HEK293 (cell line): ENCODE data around the gene MLLT3.

Source experiments
- CTCF ChIA-PET: fragments of 350-600 bp; formaldehyde crosslinking; extraction: SDS; loops from one replicate; lab custom pipeline; 2021; ENCODE audit warnings: antibody characterized with exemption; lab: Yijun Ruan, JAX
- POLR2A ChIA-PET: fragments of 300-600 bp; formaldehyde crosslinking; extraction: SDS; loops from one replicate; lab custom pipeline; 2020; ENCODE audit warnings: antibody characterized with exemption, inconsistent platforms; lab: Yijun Ruan, JAX
- H3K27ac ChIP-seq: fragments of 200-500 bp; sonication (Bioruptor generic); 2 replicates; pipeline ENCODE4 v1.5.1; 2014; ENCODE audit warnings: low read depth, low read length, control low read depth, inconsistent platforms; ENCODE audit errors: extremely low read depth
- H3K36me3 ChIP-seq, 2 experiments: fragments of 200-500 bp in 1 of 2; sonication (Bioruptor generic) in 1 of 2; 1 replicate in 1 of 2; 2 replicates in 1 of 2; pipeline ENCODE4 v1.5.1; 2014 to 2017; ENCODE audit warnings: inconsistent platforms in 2 of 2, low read length in 2 of 2; ENCODE audit not compliant: control insufficient read depth in 2 of 2, insufficient read depth in 1 of 2
- H3K4me1 ChIP-seq: fragments of 200-500 bp; sonication (Bioruptor generic); 2 replicates; pipeline ENCODE4 v1.5.1; 2014; ENCODE audit warnings: mild to moderate bottlenecking, low read length, inconsistent platforms; ENCODE audit not compliant: control insufficient read depth, insufficient read depth
- H3K4me3 ChIP-seq: 2 replicates; pipeline ENCODE4 v1.5.1; 2011; ENCODE audit warnings: low read depth, mild to moderate bottlenecking, control low read depth, low read length, moderate library complexity
- H3K9me3 ChIP-seq: fragments of 200-500 bp; sonication (Bioruptor generic); 2 replicates; pipeline ENCODE4 v1.5.1; 2014; ENCODE audit warnings: low read depth, low read length, inconsistent platforms; ENCODE audit not compliant: control insufficient read depth, insufficient read depth
- GLI2 ChIP-seq: fragments of 450-650 bp; formaldehyde crosslinking; IDR thresholded peaks from 2 replicates; pipeline ENCODE4; 2017; ENCODE audit warnings: missing biosample characterization, missing genetic modification characterization, low read depth, borderline replicate concordance
- GLIS1 ChIP-seq: fragments of 450-650 bp; formaldehyde crosslinking; IDR thresholded peaks from 2 replicates; pipeline ENCODE4 v1.5.1; 2016; ENCODE audit warnings: missing biosample characterization, missing genetic modification characterization
- HOXC10 ChIP-seq: sonication (generic); formaldehyde crosslinking; IDR thresholded peaks from 2 replicates; pipeline ENCODE4 v1.8.1; 2023; ENCODE audit warnings: mild to moderate bottlenecking, missing genetic modification reagents
- ZFP69B ChIP-seq: fragments of 450-650 bp; formaldehyde crosslinking; IDR thresholded peaks from 2 replicates; pipeline ENCODE4 v1.5.1; 2016; ENCODE audit warnings: missing biosample characterization, missing genetic modification characterization
- ZIC2 ChIP-seq: fragments of 450-650 bp; formaldehyde crosslinking; IDR thresholded peaks from 2 replicates; pipeline ENCODE4 v1.5.1; 2016; ENCODE audit warnings: missing biosample characterization, missing genetic modification characterization
- ZNF140 ChIP-seq: fragments of 450-650 bp; formaldehyde crosslinking; IDR thresholded peaks from 2 replicates; pipeline ENCODE4 v1.5.1; 2016; ENCODE audit warnings: missing biosample characterization, missing genetic modification characterization
- ZNF214 ChIP-seq: fragments of 450-650 bp; formaldehyde crosslinking; IDR thresholded peaks from 2 replicates; pipeline ENCODE4 v1.5.1; 2017; ENCODE audit warnings: missing biosample characterization, mild to moderate bottlenecking, missing genetic modification characterization, borderline replicate concordance
- ZNF248 ChIP-seq: fragments of 450-650 bp; formaldehyde crosslinking; IDR thresholded peaks from 2 replicates; pipeline ENCODE4 v1.5.1; 2017; ENCODE audit warnings: missing biosample characterization, missing genetic modification characterization
- ZNF335 ChIP-seq: fragments of 450-650 bp; formaldehyde crosslinking; conservative IDR thresholded peaks from 2 replicates; pipeline ENCODE4 v1.5.1; 2016; ENCODE audit warnings: missing biosample characterization, missing genetic modification characterization
- ZNF394 ChIP-seq: fragments of 450-650 bp; formaldehyde crosslinking; IDR thresholded peaks from 2 replicates; pipeline ENCODE4 v1.5.1; 2016; ENCODE audit warnings: missing biosample characterization, missing genetic modification characterization, mild to moderate bottlenecking, moderate library complexity, borderline replicate concordance
- ZNF549 ChIP-seq: fragments of 450-650 bp; IDR thresholded peaks from 2 replicates; pipeline ENCODE4 v1.5.1; 2018; ENCODE audit warnings: missing biosample characterization, missing genetic modification characterization, mild to moderate bottlenecking, inconsistent platforms, moderate library complexity
- ZNF555 ChIP-seq: fragments of 450-650 bp; formaldehyde crosslinking; conservative IDR thresholded peaks from 2 replicates; pipeline ENCODE4 v1.5.1; 2017; ENCODE audit warnings: missing biosample characterization, mild to moderate bottlenecking, missing genetic modification characterization, inconsistent platforms
- ZNF600 ChIP-seq: fragments of 450-650 bp; formaldehyde crosslinking; IDR thresholded peaks from 2 replicates; pipeline ENCODE4 v1.5.1; 2016; ENCODE audit warnings: missing biosample characterization, missing genetic modification characterization
- ZNF677 ChIP-seq: fragments of 450-650 bp; IDR thresholded peaks from 2 replicates; pipeline ENCODE4 v1.5.0; 2018; ENCODE audit warnings: missing biosample characterization, mild to moderate bottlenecking, missing genetic modification characterization, moderate library complexity
- ZNF791 ChIP-seq: fragments of 450-650 bp; formaldehyde crosslinking; IDR thresholded peaks from 2 replicates; pipeline ENCODE4 v1.5.1; 2016; ENCODE audit warnings: missing biosample characterization, missing genetic modification characterization
- ZNF843 ChIP-seq: fragments of 450-650 bp; formaldehyde crosslinking; IDR thresholded peaks from 2 replicates; pipeline ENCODE4 v1.5.1; 2016; ENCODE audit warnings: missing biosample characterization, missing genetic modification characterization
- ZSCAN16 ChIP-seq: fragments of 450-650 bp; formaldehyde crosslinking; IDR thresholded peaks from 2 replicates; pipeline ENCODE4 v1.5.1; 2016; ENCODE audit warnings: missing biosample characterization, missing genetic modification characterization
- TF ChIP-seq, protein P1 (sequence below): fragments of 450-650 bp; formaldehyde crosslinking; IDR thresholded peaks from 2 replicates; pipeline ENCODE4 v1.5.1; 2016; ENCODE audit warnings: missing biosample characterization, missing genetic modification characterization
- TF ChIP-seq, protein P2 (sequence below): fragments of 450-650 bp; formaldehyde crosslinking; IDR thresholded peaks from 2 replicates; pipeline ENCODE4 v1.5.1; 2016; ENCODE audit warnings: missing biosample characterization, missing genetic modification characterization
- TF ChIP-seq, protein P3 (sequence below): fragments of 450-650 bp; formaldehyde crosslinking; IDR thresholded peaks from 2 replicates; pipeline ENCODE4 v1.5.1; 2016; ENCODE audit warnings: missing biosample characterization, missing genetic modification characterization

MLLT3 gene

DNA sequence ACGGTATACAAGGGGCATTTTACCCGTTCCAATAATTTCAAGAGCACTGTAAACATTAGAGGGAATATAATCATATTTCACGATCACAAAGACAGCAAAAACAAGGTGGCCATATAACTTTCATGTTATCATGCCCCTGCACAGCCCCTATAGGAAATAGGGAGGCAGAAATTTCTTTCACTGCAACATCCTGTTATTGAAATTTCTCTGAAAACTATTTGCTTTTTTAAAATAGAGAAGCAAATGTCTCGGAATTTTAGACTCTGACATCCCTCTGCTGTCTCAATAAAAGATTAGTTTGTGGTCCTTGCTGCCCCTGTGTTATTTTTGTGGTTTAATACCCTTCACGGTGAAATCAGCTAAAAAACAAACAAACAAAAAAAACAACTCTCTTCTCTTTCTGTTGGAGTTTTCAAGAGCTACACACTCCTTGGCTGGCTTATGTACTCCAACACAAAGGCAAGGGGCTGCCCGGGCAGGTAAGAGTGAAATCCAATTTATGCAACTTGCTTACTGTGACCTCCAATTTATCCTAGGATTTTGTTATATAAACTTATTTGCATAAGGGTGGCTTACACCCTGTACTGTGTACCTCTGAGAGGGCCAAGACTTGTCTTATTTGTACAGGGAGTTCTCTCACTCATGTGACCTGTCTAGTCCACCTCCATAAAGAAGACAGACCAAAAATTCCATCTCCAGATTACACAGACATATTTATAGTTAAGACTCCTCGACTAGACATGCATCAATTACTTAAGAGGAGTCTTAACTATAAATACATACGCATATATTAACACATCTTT is 223.6 kb downstream of the MLLT3 start:
- H3K36me3 ChIP-seq = no peaks in the 10 kb centered on the region
- peaks cover 31% of the 10 kb centered on the region for H3K4me1 ChIP-seq
- ChIA-PET CTCF (interaction anchor here (0.9 kb wide), 1 partner anchor 542 kb away, joined by 3 read pairs; no protein-coding TSS in a partner anchor), POLR2A (interaction anchor here (1.3 kb wide), 1 partner anchor 223 kb away, joined by 4 read pairs; the partner anchor contains the start of gene MLLT3)
- TF ChIP-seq, protein P1, sequence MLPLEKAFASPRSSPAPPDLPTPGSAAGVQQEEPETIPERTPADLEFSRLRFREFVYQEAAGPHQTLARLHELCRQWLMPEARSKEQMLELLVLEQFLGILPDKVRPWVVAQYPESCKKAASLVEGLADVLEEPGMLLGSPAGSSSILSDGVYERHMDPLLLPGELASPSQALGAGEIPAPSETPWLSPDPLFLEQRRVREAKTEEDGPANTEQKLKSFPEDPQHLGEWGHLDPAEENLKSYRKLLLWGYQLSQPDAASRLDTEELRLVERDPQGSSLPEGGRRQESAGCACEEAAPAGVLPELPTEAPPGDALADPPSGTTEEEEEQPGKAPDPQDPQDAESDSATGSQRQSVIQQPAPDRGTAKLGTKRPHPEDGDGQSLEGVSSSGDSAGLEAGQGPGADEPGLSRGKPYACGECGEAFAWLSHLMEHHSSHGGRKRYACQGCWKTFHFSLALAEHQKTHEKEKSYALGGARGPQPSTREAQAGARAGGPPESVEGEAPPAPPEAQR = no peak
- TF ChIP-seq ZNF335 (tag by site-specific recombination) (no peak), GLI2 (tag by site-specific recombination) (no peak), ZNF600 (tag by site-specific recombination) (no peak), ZNF248 (tag by site-specific recombination) (no peak), ZNF549 (no peak), ZNF791 (tag by site-specific recombination) (no peak), ZNF140 (no peak), ZNF843 (tag by site-specific recombination) (no peak), ZNF677 (tag by site-specific recombination) (no peak), GLIS1 (tag by site-specific recombination) (no peak)
- TF ChIP-seq, protein P2, sequence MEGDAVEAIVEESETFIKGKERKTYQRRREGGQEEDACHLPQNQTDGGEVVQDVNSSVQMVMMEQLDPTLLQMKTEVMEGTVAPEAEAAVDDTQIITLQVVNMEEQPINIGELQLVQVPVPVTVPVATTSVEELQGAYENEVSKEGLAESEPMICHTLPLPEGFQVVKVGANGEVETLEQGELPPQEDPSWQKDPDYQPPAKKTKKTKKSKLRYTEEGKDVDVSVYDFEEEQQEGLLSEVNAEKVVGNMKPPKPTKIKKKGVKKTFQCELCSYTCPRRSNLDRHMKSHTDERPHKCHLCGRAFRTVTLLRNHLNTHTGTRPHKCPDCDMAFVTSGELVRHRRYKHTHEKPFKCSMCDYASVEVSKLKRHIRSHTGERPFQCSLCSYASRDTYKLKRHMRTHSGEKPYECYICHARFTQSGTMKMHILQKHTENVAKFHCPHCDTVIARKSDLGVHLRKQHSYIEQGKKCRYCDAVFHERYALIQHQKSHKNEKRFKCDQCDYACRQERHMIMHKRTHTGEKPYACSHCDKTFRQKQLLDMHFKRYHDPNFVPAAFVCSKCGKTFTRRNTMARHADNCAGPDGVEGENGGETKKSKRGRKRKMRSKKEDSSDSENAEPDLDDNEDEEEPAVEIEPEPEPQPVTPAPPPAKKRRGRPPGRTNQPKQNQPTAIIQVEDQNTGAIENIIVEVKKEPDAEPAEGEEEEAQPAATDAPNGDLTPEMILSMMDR = no peak
- H3K4me3 ChIP-seq = no peak overlapping the region
- H3K27ac ChIP-seq = no peak overlapping the region
- no peaks in the 10 kb centered on the region for H3K9me3 ChIP-seq

DNA sequence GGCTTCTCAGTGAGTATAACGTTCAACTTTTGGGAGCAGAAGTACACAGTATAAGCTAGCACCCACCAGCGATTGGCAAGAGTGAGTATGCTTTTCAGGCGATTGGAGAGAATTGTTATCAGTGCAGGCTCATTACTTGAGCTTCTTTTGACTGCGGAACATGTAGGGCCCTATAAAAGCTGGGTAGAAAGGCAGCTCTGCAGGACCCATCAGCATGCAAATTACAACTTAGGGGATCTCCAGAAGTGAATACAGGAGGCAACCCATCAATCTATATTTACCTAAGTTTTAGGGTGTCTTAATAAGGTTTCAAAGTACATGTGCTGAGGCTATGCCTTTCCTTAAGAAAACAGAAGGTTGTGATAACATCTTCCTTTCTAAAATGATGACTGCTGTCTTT is 225.0 kb downstream of the MLLT3 start:
- Histone ChIP-seq H3K36me3 (no peaks in the 10 kb centered on the region), H3K4me3 (no peak overlapping the region), H3K9me3 (no peaks in the 10 kb centered on the region), H3K4me1 (peaks cover 31% of the 10 kb centered on the region), H3K27ac (no peak overlapping the region)
- ChIA-PET POLR2A (interaction anchor here (1.3 kb wide), 1 partner anchor 225 kb away, joined by 4 read pairs; the partner anchor contains the start of gene MLLT3), CTCF (no interaction called here)
- TF ChIP-seq, protein P3, sequence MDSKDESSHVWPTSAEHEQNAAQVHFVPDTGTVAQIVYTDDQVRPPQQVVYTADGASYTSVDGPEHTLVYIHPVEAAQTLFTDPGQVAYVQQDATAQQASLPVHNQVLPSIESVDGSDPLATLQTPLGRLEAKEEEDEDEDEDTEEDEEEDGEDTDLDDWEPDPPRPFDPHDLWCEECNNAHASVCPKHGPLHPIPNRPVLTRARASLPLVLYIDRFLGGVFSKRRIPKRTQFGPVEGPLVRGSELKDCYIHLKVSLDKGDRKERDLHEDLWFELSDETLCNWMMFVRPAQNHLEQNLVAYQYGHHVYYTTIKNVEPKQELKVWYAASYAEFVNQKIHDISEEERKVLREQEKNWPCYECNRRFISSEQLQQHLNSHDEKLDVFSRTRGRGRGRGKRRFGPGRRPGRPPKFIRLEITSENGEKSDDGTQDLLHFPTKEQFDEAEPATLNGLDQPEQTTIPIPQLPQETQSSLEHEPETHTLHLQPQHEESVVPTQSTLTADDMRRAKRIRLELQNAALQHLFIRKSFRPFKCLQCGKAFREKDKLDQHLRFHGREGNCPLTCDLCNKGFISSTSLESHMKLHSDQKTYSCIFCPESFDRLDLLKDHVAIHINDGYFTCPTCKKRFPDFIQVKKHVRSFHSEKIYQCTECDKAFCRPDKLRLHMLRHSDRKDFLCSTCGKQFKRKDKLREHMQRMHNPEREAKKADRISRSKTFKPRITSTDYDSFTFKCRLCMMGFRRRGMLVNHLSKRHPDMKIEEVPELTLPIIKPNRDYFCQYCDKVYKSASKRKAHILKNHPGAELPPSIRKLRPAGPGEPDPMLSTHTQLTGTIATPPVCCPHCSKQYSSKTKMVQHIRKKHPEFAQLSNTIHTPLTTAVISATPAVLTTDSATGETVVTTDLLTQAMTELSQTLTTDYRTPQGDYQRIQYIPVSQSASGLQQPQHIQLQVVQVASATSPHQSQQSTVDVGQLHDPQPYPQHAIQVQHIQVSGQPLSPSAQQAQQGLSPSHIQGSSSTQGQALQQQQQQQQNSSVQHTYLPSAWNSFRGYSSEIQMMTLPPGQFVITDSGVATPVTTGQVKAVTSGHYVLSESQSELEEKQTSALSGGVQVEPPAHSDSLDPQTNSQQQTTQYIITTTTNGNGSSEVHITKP = no peak
- TF ChIP-seq ZNF214 (tag by site-specific recombination) (no peak), ZNF555 (tag by site-specific recombination) (no peak), ZFP69B (tag by site-specific recombination) (no peak), HOXC10 (no peak), ZSCAN16 (tag by site-specific recombination) (no peak), ZIC2 (tag by site-specific recombination) (no peak), ZNF394 (tag by site-specific recombination) (no peak)
